HFFc6 (cell line): ENCODE data around the gene GABRG3. TPM values are rescaled to one million over a fixed set of nuclear protein-coding genes. Genes with fewer than 3 reads are reported as not detected.

Experiments used
- DNase-seq: peaks from one replicate; pipeline ENCODE4 v3.0.0-alpha.2; 2018
- H3K27ac Mint-ChIP-seq: 2 replicates; pipeline ENCODE4 v1.8.0; 2020; ENCODE audit warnings: mild to moderate bottlenecking, mixed read lengths
- H3K27me3 Mint-ChIP-seq: 2 replicates; pipeline ENCODE4 v1.8.0; 2021; ENCODE audit warnings: mild to moderate bottlenecking, moderate library complexity, mixed read lengths; ENCODE audit not compliant: insufficient read depth
- H3K36me3 Mint-ChIP-seq: 2 replicates; pipeline ENCODE4 v1.8.0; 2021; ENCODE audit warnings: low read depth, mixed read lengths
- H3K4me1 Mint-ChIP-seq: 2 replicates; pipeline ENCODE4 v1.8.0; 2020; ENCODE audit warnings: low read depth, mixed read lengths
- H3K4me3 Mint-ChIP-seq: 2 replicates; pipeline ENCODE4 v1.8.0; 2020; ENCODE audit warnings: mild to moderate bottlenecking, moderate library complexity, mixed read lengths
- H3K9me3 Mint-ChIP-seq: 2 replicates; pipeline ENCODE4 v1.8.0; 2020; ENCODE audit warnings: mild to moderate bottlenecking, mixed read lengths
- CTCF ChIP-seq: fragments of 200-600 bp; sonication (generic); IDR thresholded peaks from 2 replicates; pipeline ENCODE4 v1.5.0; 2021; ENCODE audit warnings: antibody characterized with exemption, mild to moderate bottlenecking
- total RNA-seq, 6 experiments: library from RNA; stranded (reverse); fragmentation: NEBNext Ultra II Directional; extraction: Animal tissue kit (Norgen Biotek cat#: 25700); gene quantifications; 2 replicates in 1 of 6; 3 replicates in 5 of 6; pipeline ENCODE4 v1.2.3, GENCODE V29; 2021

The GABRG3 gene
- total RNA-seq, 6 experiments from 2014 or later: not detected

GRCh38 chr15:27549746-27550145 lies 578.8 kb downstream of the GABRG3 start:
- Mint-ChIP-seq H3K4me3 (no peak overlapping the region), H3K36me3 (no peaks in the 10 kb centered on the region), H3K4me1 (no peaks in the 10 kb centered on the region), H3K27ac (no peak overlapping the region), H3K27me3 (no peaks in the 10 kb centered on the region), H3K9me3 (peaks cover 35% of the 10 kb centered on the region)
- no peak for DNase-seq
- TF ChIP-seq CTCF: no peak

GRCh38 chr15:27550635-27551034 lies 579.7 kb downstream of the GABRG3 start:
- H3K27me3 Mint-ChIP-seq: no peaks in the 10 kb centered on the region
- no peak overlapping the region for H3K4me3 Mint-ChIP-seq
- no peaks in the 10 kb centered on the region for H3K36me3 Mint-ChIP-seq
- no peak for DNase-seq
- peaks cover 35% of the 10 kb centered on the region for H3K9me3 Mint-ChIP-seq
- H3K27ac Mint-ChIP-seq: no peak overlapping the region
- no peak for TF ChIP-seq CTCF
- no peaks in the 10 kb centered on the region for H3K4me1 Mint-ChIP-seq

DNA sequence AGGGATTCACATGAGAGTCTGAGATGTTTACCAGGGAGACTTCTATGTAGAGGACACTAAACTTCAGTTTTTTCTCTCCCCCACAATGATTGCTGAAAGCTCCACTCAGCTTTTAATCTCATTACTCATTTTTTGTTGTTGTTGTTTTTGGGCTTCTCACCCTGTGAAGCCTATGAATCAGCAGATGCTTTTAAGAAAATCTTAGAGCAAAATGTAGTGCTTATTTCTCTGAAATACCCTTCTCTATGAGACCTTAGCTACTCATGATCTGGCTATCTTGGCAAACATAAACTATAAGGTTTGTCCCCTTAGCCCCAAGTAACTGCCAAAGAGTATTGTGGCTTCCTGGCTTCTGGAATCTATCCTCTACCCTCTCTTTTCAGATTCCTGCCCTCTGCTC lies 590.8 kb downstream of the GABRG3 start:
- no peaks in the 10 kb centered on the region; the same call in 1 of the 2 replicates for H3K4me1 Mint-ChIP-seq
- DNase-seq: no peak
- TF ChIP-seq CTCF: no peak
- H3K27ac Mint-ChIP-seq: no peak overlapping the region
- H3K9me3 Mint-ChIP-seq: peaks cover 43% of the 10 kb centered on the region; the same call in 1 of the 2 replicates
- H3K4me3 Mint-ChIP-seq: no peak overlapping the region
- no peaks in the 10 kb centered on the region for H3K36me3 Mint-ChIP-seq
- no peaks in the 10 kb centered on the region for H3K27me3 Mint-ChIP-seq

GRCh38 chr15:27563765-27564370 lies 592.9 kb downstream of the GABRG3 start:
- no peak for DNase-seq
- Mint-ChIP-seq H3K27ac (no peak overlapping the region), H3K27me3 (no peaks in the 10 kb centered on the region), H3K4me1 (no peaks in the 10 kb centered on the region; the same call in 1 of the 2 replicates), H3K9me3 (peaks cover 43% of the 10 kb centered on the region; the same call in 1 of the 2 replicates), H3K36me3 (no peaks in the 10 kb centered on the region), H3K4me3 (no peak overlapping the region)
- TF ChIP-seq CTCF: no peak

DNA sequence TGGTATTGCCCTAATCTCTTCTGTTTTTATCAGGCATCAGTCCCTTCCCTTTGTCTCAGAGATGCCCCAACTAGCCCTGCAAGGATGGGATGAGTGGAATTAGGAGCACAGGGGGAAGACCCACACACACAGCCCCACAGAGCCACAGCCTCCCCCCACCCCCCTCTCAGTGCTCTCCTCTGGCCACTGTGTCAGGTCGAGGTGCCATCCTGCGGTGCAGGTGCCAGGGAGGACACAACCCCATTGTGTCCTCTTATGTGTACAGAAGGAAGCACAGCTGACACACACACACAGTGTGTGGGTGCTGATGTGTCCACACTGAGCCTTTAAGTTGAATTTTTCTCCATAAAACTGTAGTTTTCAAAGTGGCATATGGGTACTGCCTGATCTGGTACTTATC lies 593.7 kb downstream of the GABRG3 start:
- TF ChIP-seq CTCF: no peak
- H3K9me3 Mint-ChIP-seq: peaks cover 43% of the 10 kb centered on the region; the same call in 1 of the 2 replicates
- H3K4me1 Mint-ChIP-seq: no peaks in the 10 kb centered on the region; the same call in 1 of the 2 replicates
- H3K4me3 Mint-ChIP-seq: no peak overlapping the region
- H3K27ac Mint-ChIP-seq: no peak overlapping the region
- DNase-seq: no peak
- H3K36me3 Mint-ChIP-seq: no peaks in the 10 kb centered on the region
- H3K27me3 Mint-ChIP-seq: no peaks in the 10 kb centered on the region
